ENCODE results near the gene MAGIX.

DNA sequence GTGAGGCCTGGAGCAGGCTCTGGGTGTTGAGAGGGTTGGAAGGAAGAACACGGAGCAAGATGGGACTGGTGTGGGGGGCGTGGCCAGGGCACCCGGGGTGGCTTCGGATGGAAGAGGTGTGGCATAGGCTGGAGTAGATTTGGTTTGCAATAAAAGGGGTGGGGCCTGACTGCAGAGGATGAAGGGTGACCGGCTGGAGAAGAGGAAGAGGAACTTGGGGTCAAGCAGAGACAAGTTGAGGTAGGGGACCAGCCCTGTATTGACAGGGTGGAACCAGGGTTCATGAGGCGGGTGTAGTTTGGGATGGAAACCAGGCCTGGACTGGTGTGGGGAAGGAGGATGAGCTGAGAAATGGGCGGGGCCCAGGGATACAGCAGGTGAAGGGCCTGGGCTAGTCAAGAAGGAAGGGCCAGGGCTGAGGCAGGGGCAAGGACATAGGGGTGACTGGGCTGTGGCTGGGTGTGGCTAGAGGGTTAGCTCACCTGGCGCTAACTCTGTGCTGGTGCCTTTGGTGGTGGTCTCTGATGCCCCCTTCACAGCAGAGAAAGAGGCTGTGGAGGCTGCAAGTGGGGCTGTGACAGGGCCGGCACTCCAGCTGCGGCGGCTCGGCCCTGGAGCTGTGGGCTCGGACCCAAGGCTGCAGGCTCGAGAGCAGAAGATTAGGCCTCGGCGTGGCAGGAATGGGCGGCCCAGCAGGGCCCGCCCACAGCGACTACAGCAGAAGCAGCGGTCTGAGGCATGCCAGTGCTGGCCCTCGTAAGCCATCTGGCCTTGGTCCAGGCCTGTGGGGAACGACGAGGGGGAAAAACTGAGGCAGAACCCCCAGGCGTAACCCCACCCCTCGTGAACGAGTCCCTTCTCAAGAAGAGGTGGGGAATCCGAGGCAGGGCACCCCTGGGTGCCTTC lies 14.1 kb downstream of the MAGIX start:
- TF ChIP-seq, protein P1, sequence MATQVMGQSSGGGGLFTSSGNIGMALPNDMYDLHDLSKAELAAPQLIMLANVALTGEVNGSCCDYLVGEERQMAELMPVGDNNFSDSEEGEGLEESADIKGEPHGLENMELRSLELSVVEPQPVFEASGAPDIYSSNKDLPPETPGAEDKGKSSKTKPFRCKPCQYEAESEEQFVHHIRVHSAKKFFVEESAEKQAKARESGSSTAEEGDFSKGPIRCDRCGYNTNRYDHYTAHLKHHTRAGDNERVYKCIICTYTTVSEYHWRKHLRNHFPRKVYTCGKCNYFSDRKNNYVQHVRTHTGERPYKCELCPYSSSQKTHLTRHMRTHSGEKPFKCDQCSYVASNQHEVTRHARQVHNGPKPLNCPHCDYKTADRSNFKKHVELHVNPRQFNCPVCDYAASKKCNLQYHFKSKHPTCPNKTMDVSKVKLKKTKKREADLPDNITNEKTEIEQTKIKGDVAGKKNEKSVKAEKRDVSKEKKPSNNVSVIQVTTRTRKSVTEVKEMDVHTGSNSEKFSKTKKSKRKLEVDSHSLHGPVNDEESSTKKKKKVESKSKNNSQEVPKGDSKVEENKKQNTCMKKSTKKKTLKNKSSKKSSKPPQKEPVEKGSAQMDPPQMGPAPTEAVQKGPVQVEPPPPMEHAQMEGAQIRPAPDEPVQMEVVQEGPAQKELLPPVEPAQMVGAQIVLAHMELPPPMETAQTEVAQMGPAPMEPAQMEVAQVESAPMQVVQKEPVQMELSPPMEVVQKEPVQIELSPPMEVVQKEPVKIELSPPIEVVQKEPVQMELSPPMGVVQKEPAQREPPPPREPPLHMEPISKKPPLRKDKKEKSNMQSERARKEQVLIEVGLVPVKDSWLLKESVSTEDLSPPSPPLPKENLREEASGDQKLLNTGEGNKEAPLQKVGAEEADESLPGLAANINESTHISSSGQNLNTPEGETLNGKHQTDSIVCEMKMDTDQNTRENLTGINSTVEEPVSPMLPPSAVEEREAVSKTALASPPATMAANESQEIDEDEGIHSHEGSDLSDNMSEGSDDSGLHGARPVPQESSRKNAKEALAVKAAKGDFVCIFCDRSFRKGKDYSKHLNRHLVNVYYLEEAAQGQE (IDR thresholded peaks at IDR 0.05; ENCODE audit: insufficient read depth in 1 of 2, low read depth in 2 of 2, low read length in 2 of 2) = no peak
- TF ChIP-seq POLR2AphosphoS5 (IDR thresholded peaks at IDR 0.05; ENCODE audit: low read depth, low read length) (no peak), TAF1 (IDR thresholded peaks at IDR 0.05; ENCODE audit: borderline replicate concordance, insufficient read depth, low read length) (no peak), FOXP2 (optimal IDR thresholded peaks at IDR 0.05; ENCODE audit: borderline replicate concordance, extremely low read depth, extremely low read length, insufficient read depth) (no peak), SIN3A (IDR thresholded peaks at IDR 0.05; ENCODE audit: borderline replicate concordance, insufficient read depth, low read length) (no peak)
